GM18519 (cell line): ENCODE measurements around the gene CABLES1.
"Not testable (repeated sequence)": the region's sequence is repeated elsewhere in the genome, so short reads cannot be mapped to it uniquely, and the experiment has no call there.

Experiments used
- ATAC-seq: cut with Tn5 transposase; IDR thresholded peaks from one replicate; pipeline ENCODE4 v1.9.1; 2021; ENCODE audit warnings: mild to moderate bottlenecking, moderate library complexity; ENCODE audit not compliant: unreplicated experiment, low FRiP score

CABLES1 gene

DNA sequence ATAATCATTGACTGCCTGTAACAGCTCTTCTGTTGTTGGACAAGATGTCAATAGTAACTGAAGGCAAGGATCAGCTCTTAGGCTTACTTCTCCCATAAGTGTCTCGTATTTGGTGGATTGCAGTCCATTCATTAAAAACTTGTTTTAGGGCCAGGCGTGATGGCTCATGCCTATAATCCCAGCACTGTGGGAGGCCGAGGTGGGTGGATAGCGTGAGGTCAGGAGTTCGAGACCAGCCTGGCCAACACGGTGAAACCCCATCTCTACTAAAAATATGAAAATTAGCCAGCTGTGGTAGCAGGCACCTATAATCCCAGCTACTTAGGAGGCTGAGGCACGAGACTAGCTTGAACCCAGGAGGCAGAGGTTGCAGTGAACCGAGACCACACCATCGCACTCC is 26.1 kb upstream of the CABLES1 start:
- not testable (repeated sequence) for ATAC-seq

DNA sequence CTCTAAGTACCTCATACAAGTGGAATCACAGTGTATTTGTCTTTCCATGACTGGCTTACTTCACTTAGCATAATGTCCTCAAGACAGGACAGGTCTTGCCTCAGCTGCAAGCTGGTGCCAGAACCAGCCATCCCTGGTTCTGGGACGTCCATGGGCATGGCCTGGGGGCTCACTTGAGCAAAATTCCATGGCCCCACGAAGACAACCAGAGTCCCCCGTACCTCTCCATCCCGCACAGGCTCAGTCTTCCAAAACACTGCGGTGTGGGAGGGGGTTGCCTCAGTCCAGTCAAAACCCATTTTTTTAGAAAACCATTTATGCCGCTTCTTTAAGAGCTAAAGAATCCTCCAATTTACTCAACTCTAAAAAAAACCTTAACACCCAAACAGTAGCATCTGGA is 21.7 kb upstream of the CABLES1 start:
- ATAC-seq, result no peak

DNA sequence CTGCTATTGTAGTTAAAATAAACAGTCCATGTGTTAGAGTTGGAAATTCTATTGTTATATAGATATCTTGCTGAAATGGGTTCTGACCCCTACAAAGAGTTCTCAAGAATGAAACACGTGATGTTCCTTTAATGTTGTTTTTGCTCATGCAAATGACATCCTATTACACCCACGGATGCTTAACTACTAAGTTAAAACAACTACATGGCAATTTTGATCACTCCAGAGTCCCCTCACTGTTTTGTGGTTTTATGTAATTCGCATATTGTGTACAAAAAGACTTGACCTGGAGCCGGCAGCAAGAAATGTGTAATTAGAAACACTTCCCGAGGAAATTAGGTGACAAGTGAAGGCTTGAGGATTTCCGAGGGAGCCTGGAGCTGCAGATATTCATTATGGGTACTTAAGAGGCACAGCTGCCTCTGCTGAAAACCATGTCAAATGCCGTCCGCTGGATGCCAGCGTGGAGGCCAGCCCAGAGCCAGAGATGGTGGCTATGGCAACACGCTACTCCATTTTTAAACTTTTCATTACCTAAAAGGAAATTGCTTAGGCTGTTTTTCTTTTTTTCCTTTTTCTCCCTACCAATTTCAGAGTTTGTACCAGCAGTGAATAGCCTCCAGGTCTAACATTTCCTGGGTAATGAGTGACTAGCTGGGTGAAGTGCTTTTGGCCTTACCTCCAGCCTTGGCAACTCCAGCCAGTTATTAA is 21.0 kb upstream of the CABLES1 start:
- no peak for ATAC-seq

DNA sequence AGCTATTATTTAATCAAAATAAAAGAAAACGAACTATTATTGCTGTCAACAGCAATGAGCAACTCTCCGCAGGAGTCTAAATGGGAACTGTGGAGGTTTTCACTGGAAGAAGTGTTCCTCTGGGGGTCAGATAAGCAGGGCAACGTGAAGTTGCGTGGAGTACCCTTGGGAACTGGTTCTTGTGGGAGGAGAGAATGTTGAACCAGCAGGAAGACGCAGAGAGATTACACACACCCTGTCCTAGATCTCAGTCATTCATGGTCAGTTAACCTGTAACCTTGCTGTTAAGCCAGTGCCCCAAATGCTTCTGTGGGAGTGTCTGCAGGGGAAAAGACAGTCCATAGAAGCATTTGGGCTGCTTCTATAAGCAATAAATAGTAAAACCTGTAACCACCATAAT is 20.4 kb upstream of the CABLES1 start:
- ATAC-seq, result no peak

DNA sequence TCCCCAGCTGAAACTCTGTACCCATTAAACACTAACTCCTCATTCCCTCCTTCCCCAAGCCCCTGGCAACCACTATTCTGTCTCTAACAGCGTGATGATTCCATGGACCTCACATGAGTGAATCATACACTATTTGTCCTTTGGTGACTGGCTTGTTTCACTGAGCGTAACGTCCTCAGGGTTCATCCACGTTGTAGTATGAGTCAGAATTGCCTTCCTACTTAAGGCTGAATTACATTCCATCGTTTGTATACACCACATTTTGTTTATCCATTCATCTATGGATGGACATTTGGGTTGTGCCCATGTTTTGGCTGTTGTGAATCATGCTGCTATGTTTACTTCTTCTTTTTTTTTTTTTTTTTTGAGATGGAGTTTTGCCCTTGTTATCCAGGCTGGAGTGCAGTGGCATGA is 19.6 kb upstream of the CABLES1 start:
- no peak for ATAC-seq

DNA sequence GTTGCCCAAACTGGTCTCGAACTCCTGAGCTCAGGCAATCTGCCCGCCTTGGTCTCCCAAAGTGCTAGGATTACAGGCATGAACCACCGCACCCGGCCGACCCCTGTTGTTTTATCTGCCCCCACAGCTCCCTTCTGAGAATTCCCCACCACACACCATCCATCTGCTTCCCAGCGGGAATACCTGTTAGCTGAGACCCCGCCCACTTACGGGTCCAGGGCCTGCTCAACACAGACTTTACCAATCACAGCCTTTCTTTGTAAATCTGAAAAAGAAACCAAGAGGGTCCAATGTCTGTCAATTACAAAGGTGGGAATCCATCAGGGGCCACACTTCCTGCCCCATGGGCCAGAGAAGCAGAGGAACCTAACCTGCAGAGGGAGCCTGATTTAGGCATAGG is 14.2 kb upstream of the CABLES1 start:
- no peak for ATAC-seq

DNA sequence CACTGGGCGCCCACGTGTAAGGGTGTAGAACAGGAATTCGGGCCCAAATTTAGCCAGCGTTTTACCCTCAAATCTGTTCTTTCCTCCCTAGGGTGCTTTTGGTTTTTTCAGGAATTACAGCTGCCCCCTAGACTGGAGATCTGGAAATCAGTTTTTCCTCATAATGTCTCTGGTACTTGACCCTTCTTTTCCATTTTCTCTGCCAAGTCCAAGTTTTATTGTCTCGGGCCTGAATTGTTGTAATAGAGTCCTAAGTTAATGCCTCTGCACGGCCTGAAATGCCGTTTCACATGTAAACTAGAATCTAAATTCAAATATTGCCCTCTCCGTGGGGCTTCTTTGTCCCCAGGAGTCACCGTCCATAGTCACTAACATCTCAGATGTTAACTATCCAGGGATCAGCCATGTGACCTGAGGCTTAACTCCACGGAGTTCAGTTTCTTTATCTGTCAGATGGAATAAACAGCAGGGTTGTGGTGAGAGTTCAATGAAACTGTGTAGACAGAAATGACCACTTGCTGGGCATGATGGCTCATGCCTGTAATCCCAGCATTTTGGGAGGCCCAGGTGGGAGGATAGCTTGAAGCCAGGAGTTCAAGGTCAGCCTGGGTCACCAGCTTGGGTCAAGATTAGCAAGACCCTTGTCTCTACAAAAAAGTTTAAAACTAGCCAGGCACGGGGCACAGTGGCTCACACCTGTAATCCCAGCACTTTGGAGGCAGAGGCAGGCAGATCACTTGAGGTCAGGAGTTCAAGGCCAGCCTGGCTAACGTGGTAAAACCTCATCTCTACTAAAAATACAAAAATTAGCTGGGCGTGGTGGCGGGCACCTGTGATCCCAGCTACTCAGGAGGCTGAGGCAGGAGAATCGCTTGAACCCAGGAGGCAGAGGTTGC is 12.7 kb upstream of the CABLES1 start:
- ATAC-seq, result no peak

DNA sequence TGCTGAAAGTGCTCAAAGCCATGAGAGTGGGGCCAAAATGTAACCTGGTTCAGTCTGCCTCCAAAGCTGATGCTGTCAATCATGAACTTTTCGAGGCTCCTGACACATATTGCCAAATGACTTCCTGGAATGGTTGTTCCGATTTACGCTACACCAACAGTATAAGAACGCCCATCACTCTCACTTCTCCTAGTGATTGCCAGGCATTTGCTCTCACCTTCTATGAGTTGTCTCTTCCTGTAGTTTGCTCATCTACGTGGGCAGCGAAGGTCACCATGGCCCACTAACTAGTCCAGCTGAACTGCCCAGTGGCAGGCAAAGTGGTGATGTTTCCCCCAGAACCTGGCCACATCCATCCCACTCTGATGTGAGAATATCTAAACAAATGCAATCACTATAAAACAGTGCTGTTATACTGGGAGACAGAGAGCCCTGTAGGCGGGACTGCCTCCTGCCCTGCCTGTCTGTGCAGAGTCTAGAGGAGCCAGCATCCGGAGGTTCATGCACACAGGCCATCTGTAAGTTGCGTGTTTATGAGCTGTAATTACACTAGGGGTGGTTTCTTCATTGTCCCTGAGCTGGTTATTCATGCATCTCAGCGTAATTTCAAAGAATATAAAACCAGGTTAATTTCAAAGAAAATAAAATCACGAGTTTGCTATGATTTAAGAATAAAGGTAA is 8.8 kb upstream of the CABLES1 start:
- no peak for ATAC-seq

DNA sequence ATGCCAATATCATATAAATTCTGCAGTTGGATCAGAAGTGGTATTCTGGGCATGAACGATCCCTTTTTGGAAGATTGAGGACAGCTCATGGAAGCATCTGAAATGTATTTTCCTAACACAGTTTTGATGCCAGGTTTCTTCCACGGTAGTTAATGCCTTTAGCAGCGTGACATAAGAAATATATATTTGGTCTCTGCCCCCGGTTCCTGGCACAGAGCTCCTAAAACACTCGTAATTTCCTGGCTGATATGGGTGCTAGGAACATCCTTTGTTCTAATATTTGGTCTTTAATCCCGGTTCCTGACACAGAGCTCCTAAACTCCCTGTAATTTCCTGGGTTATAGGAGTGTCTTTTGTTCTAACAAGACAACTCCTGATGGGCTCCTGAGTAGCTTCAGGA is 8.2 kb upstream of the CABLES1 start:
- ATAC-seq, result no peak

DNA sequence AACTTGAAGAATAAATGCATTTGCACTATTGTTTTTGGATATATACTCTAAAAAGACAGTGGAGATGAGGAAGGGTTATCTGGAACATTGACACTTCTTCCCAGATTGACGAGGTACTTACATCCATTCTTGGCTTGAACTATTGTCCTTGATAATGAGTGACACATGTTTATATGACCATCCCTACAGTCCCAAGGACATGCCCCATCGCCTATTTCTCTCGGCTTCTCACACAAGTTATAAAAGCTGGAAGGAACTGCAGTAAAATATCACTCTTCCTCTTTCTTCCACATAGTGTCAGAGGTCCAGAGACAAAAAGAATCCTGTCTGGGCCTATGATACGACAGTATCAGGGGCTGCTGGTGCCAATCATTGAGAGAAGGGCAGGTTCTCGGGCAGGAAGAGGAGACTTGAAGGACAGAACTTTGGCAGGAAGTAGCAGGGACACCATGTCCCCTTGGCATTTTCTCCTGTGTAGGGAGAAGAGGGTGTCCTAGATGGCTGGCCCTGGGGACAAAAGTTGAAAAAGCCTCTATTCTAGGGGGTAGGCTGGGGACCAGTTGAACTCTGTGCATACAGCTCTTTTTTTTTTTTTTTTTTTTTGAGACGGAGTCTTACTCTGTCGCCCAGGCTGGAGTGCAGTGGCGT is 5.8 kb upstream of the CABLES1 start:
- no peak for ATAC-seq

DNA sequence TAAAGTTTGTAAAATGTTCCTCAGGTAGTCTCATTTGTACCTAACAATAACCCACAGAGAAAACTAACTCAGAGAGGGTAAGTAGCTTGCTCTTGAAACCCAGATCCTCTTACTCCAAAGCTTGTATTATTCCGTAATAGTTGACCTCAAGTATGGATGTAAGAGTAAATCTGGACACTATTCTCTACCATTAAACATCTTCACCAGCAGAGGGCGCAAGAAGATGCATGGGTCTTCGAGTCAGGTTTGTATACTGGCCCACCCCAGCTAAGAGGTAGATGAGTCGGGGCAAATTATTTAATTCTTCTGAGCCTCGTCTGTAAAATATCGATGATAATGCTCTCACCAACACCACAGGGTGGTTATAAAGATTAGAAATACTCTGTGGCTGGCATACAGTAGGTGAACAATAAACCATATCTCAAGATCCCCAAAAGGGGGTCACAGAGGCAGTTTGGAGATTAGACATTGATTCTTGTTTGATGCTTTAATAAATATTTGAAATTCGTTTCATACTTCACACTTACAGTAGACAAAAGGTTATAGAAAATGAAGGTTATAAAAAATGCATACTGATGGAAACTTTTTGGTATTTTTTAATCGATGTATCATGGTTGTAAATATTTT is 3.5 kb upstream of the CABLES1 start:
- no peak for ATAC-seq

DNA sequence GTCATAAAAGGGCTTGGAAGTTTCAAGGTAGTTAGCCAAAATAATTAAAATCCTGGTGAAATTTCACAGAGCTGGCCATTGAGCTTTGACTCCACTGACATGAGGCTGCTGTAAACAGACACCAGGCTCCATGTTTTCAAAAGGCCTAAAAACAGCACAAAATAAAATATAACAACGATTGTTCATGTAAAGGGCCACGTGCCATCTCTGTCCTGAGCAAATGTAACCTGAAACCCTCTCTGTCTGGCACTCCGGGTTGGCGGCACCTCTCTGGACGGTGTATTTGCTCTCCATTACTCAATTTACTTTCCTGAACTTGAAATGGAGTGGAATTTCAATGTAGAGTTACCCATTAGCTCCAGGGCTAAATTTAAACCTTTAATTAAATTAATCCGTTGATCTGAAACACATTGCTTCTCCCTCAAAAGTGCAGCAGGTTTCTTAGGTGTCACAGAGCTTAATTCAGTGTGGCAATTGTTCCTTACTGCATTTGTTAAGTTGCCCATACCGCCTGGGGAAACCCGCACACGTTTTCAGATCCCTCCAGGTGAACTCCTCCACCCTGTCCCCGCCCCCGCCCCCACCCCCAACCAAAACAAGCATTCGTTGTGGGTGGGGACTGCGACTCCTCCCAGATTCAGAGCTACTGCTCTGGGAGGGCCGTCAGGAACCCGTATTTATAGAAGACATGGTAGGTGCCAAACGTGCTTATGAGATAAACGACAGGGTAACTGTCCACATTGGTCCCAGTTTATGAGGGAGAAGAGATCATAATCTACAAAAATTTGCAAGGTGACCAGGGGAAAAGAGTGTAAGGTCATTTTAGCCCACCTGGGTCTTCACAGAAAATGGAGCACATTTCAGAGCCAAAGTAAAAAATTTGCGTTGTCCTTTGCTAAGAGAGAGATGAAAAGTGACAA is 1.2 kb upstream of the CABLES1 start:
- ATAC-seq, result peak; percentile 28

DNA sequence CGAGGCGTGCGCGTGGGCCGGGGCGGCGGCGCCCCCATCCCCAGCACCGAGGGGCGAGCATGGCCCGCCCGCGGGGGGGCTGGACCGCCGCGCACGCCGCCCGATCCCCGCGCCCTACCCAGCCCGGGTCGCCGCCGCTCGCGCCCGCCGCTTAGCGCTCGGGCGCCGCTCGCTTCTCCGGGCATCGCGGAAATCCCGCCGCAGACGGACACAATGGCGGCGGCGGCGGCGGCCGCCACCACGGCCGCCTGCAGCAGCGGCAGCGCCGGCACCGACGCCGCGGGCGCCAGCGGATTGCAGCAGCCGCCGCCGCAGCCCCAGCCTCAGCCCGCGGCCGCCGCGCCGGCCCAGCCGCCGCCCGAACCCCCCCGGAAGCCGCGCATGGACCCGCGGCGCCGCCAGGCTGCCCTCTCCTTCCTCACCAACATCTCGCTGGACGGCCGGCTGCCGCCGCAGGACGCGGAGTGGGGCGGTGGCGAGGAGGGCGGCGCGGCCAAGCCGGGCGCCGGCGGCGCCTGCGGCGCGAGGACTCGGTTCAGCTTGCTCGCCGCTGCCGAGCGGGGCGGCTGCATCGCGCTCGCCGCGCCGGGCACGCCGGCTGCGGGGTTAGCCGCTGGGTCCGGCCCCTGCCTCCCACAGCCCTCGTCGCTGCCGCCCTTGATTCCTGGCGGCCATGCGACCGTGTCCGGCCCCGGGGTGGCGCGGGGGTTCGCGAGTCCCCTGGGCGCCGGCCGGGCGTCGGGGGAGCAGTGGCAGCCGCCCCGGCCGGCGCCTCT is 453 bp downstream of the CABLES1 start:
- ATAC-seq, result no peak

DNA sequence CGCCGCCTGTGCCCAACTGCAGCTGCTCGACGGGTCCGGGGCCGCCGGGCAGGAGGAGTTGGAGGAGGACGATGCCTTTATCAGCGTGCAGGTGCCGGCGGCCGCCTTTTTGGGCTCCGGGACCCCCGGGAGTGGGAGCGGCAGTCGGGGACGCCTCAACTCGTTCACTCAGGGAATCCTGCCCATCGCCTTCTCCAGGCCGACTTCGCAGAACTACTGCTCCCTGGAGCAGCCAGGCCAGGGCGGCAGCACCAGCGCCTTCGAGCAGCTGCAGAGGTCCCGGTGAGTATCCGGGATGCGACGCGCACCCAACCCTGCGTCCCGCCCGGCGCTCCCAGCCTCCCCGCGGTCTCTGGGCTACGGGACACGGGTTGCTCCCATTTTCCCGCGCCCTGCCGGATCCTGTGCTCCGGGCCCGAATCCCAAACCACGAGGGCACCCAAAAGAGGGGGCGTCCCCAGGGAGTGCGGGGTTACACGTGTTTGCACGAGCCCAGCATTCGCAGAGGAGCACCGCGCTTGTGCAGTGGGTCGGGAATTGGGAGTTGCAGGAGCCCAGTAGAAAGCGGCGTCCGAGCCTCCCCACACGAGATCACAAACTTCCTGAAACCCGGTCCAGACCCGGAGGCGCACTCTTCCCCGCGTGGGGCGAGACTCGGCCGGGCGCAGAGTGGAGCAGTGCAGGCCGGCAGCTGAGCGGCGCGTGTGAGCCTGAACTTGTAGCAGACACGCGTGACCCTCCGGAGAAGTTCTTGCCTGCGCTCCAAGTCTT is 1.2 kb downstream of the CABLES1 start:
- no peak for ATAC-seq

DNA sequence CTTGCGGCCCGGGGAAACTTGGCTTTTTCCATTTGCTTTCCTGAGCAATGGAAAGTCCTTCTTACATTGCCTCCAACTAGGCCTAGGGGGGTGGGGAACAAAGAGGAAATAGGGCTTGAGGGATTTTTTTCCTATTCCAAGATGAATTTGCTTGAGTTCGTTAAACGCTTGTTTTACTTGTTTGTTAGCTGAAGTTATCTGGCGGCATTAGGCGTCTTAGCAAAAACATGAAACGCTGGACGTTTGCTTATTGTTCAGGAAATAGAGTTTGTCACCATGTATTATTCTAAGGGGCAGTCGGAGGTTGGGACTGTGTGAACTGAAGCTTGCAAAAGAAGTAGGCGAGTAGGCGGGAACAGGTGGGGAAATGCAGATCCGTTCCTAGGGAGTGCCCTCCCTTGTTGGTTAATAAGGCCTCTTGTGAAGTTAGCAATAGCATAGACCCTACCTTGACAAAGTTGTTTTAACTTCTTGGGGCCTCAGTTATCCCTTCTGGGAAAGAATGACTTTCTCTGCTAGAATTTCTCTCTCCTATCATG is 1.9 kb downstream of the CABLES1 start:
- ATAC-seq, result no peak

DNA sequence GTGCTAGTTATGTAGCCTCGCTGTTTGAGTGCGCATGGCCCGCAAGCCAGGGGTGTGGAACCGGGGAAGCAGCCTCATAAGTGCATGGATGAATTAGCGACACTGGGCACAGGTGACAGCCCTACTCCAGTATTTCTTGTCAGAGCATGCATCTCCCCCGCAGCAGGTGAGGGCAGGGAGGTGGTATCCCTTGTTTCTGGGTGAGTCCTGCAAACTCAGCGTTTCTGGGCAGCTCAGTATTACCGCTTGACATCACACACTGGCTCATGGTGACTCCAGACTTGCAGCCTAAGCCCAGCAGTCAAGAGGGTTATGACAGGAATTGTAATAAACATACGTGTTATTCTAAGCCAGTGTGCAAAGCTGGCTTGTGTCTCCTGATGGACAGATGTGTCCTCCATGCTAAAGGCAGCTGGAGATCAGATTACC is 2.5 kb downstream of the CABLES1 start:
- ATAC-seq, result no peak

DNA sequence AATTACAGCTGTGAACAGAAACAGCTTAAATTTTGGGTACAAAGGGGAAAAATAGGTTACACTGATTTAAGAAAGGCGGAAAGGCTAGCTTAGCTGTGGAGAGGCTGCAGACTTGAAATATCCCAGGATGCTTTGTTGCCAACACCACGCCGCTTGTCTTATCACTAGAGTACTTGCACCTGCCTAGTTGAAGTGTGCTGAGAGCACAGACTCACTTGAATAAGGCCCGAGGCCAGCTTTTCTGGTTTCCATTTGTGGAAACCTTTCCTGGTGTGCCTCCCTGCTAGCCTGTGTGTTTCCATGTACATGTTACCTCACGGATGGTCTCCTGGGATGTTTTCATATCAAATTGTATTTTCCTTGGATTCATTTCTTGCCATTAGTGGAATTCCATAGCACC is 3.2 kb downstream of the CABLES1 start:
- no peak for ATAC-seq
